ENCODE measurements around the gene CCDC87.

CCDC87 gene

DNA sequence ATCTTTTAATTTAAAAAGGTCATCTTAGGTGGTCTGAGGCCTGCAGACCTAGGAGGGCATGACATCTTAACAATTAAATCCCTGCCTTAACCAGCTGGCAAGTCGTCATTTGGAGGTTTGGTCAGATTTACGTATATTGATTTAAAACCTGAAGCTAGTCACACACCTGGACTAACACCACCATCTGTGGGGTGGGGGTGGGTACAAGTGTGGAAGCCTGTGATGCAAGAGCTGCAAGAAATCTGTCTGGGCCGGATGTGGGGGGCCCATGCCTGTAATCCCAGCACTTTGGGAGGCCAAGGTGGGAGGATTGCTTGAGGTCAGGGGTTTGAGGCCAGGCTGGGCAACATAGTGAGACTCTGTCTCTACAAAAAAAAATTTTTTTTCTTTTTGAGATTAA is 11.6 kb downstream of the CCDC87 start:
- DNase-seq (no peak), ATAC-seq (ENCODE audit: insufficient read depth, low read depth) (no peak)
- Histone ChIP-seq H4K20me1 (ENCODE audit: insufficient read depth, low read length) (no peaks in the 10 kb centered on the region), H3K4me1 (ENCODE audit: insufficient read depth, low read length) (peaks cover 4% of the 10 kb centered on the region), H3K79me2 (ENCODE audit: insufficient read depth, low read length) (no peaks in the 10 kb centered on the region), H3K4me3 (ENCODE audit: low read depth in 1 of 2, low read length in 2 of 2) (no peak overlapping the region), H2AFZ (ENCODE audit: low read depth, low read length) (no peak overlapping the region), H3K27me3 (ENCODE audit: insufficient read depth, low read length, poor library complexity) (no peaks in the 10 kb centered on the region), H3K4me2 (ENCODE audit: insufficient read depth, low read length) (no peak overlapping the region), H3K36me3 (ENCODE audit: insufficient read depth, low read length) (no peaks in the 10 kb centered on the region), H3K27ac (ENCODE audit: low read length) (no peak overlapping the region), H3K9me3 (ENCODE audit: insufficient read depth, low read length, severe bottlenecking) (peaks cover 5% of the 10 kb centered on the region), H3K9ac (ENCODE audit: low read depth, low read length) (no peak overlapping the region)
- TF ChIP-seq EZH2 (IDR thresholded peaks at IDR 0.05; ENCODE audit: borderline replicate concordance, low read depth, low read length, severe bottlenecking) = no peak
- TF ChIP-seq, protein P1, sequence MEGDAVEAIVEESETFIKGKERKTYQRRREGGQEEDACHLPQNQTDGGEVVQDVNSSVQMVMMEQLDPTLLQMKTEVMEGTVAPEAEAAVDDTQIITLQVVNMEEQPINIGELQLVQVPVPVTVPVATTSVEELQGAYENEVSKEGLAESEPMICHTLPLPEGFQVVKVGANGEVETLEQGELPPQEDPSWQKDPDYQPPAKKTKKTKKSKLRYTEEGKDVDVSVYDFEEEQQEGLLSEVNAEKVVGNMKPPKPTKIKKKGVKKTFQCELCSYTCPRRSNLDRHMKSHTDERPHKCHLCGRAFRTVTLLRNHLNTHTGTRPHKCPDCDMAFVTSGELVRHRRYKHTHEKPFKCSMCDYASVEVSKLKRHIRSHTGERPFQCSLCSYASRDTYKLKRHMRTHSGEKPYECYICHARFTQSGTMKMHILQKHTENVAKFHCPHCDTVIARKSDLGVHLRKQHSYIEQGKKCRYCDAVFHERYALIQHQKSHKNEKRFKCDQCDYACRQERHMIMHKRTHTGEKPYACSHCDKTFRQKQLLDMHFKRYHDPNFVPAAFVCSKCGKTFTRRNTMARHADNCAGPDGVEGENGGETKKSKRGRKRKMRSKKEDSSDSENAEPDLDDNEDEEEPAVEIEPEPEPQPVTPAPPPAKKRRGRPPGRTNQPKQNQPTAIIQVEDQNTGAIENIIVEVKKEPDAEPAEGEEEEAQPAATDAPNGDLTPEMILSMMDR (IDR thresholded peaks at IDR 0.05; ENCODE audit: borderline replicate concordance, extremely low read depth, low read length, poor library complexity, severe bottlenecking) = no peak

DNA sequence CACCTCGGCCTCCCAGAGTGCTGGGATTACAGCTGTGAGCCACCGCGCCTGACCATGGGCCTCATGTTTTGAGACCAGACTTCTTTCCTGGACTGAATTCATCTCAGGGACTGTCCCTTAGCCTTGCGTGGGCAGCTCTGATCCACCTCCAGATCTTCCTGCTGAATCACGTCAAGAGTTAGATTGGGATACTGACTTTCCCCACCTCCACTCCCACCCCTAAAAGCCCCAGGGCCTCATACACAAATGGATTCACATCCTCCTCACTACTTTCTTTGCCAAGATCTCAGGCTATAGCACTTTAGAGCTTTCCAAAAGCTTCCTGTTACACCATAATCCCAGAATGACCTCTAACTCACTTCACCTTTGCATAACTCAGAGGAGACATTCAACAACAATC is 12.1 kb downstream of the CCDC87 start:
- TF ChIP-seq EZH2 (IDR thresholded peaks at IDR 0.05; ENCODE audit: borderline replicate concordance, low read depth, low read length, severe bottlenecking) = no peak
- TF ChIP-seq, protein P1 (IDR thresholded peaks at IDR 0.05; ENCODE audit: borderline replicate concordance, extremely low read depth, low read length, poor library complexity, severe bottlenecking) = no peak
- Histone ChIP-seq H3K36me3 (ENCODE audit: insufficient read depth, low read length) (no peaks in the 10 kb centered on the region), H3K4me3 (ENCODE audit: low read depth in 1 of 2, low read length in 2 of 2) (no peak overlapping the region), H3K9ac (ENCODE audit: low read depth, low read length) (no peak overlapping the region), H3K4me1 (ENCODE audit: insufficient read depth, low read length) (peaks cover 4% of the 10 kb centered on the region), H3K27me3 (ENCODE audit: insufficient read depth, low read length, poor library complexity) (no peaks in the 10 kb centered on the region), H3K9me3 (ENCODE audit: insufficient read depth, low read length, severe bottlenecking) (peaks cover 5% of the 10 kb centered on the region), H3K79me2 (ENCODE audit: insufficient read depth, low read length) (no peaks in the 10 kb centered on the region), H3K4me2 (ENCODE audit: insufficient read depth, low read length) (no peak overlapping the region), H2AFZ (ENCODE audit: low read depth, low read length) (no peak overlapping the region), H4K20me1 (ENCODE audit: insufficient read depth, low read length) (no peaks in the 10 kb centered on the region), H3K27ac (ENCODE audit: low read length) (no peak overlapping the region)
- no peak for ATAC-seq (ENCODE audit: insufficient read depth, low read depth)
- no peak for DNase-seq

DNA sequence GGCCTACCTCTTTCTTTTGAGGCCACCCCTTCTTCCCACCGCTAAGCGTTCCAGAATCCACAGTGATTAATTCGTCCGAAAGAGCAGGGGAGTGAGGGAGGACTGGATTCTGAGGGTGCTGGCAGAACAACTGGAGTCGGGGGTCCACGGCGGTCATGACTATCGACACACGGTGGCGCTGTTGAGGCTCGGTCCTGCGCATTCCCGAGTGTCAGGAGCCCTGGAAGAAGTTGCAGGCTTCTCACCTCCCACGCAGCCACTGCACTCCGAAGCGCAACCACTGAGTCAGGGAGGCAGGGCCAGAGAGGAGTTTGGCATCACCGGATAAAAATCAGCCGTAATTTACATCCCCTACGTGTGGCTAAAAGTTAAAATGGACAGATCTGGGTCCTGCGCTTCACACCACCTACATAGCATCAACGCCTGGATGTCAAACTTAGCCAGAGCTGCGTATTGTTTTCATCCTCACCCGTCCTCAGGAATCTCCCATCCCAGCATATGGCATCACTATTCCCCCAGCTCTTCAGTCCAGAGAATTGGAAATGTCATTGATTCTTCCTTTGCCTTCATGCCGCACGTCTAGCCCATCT is 13.8 kb downstream of the CCDC87 start:
- Histone ChIP-seq H3K4me3 (ENCODE audit: low read depth in 1 of 2, low read length in 2 of 2) (no peak overlapping the region), H3K9me3 (ENCODE audit: insufficient read depth, low read length, severe bottlenecking) (peaks cover 5% of the 10 kb centered on the region), H2AFZ (ENCODE audit: low read depth, low read length) (peak overlapping the region; percentile 56), H3K79me2 (ENCODE audit: insufficient read depth, low read length) (no peaks in the 10 kb centered on the region), H3K4me1 (ENCODE audit: insufficient read depth, low read length) (peaks cover 4% of the 10 kb centered on the region), H4K20me1 (ENCODE audit: insufficient read depth, low read length) (no peaks in the 10 kb centered on the region), H3K27ac (ENCODE audit: low read length) (no peak overlapping the region), H3K9ac (ENCODE audit: low read depth, low read length) (no peak overlapping the region), H3K4me2 (ENCODE audit: insufficient read depth, low read length) (peak overlapping the region; percentile 46), H3K27me3 (ENCODE audit: insufficient read depth, low read length, poor library complexity) (no peaks in the 10 kb centered on the region), H3K36me3 (ENCODE audit: insufficient read depth, low read length) (no peaks in the 10 kb centered on the region)
- DNase-seq = peak; percentile 72
- ATAC-seq (ENCODE audit: insufficient read depth, low read depth) = peak; percentile 93
- TF ChIP-seq, protein P1 (IDR thresholded peaks at IDR 0.05; ENCODE audit: borderline replicate concordance, extremely low read depth, low read length, poor library complexity, severe bottlenecking) = peak; percentile 90
- TF ChIP-seq EZH2 (IDR thresholded peaks at IDR 0.05; ENCODE audit: borderline replicate concordance, low read depth, low read length, severe bottlenecking) = no peak

DNA sequence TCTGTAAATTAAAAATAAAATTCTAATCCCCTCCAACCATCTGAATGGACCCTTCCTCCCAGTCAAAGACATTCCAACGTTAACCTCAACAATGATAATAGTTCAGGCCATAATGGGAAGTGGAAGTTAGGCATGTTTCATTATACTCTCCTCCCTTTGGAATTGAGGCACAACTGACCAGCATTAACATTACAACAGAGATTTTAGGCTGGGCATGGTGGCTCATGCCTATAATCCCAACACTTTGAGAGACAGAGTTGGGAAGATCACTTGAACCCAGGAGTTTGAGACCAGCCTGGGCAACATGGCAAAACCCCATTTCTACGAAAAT is 22.0 kb downstream of the CCDC87 start:
- TF ChIP-seq, protein P1 (IDR thresholded peaks at IDR 0.05; ENCODE audit: borderline replicate concordance, extremely low read depth, low read length, poor library complexity, severe bottlenecking) = no peak
- TF ChIP-seq EZH2 (IDR thresholded peaks at IDR 0.05; ENCODE audit: borderline replicate concordance, low read depth, low read length, severe bottlenecking) = no peak
- Histone ChIP-seq H2AFZ (ENCODE audit: low read depth, low read length) (no peak overlapping the region), H3K27ac (ENCODE audit: low read length) (no peak overlapping the region), H3K79me2 (ENCODE audit: insufficient read depth, low read length) (no peaks in the 10 kb centered on the region), H3K4me3 (ENCODE audit: low read depth in 1 of 2, low read length in 2 of 2) (no peak overlapping the region), H3K27me3 (ENCODE audit: insufficient read depth, low read length, poor library complexity) (no peaks in the 10 kb centered on the region), H3K36me3 (ENCODE audit: insufficient read depth, low read length) (no peaks in the 10 kb centered on the region), H4K20me1 (ENCODE audit: insufficient read depth, low read length) (no peaks in the 10 kb centered on the region), H3K4me1 (ENCODE audit: insufficient read depth, low read length) (no peaks in the 10 kb centered on the region), H3K9ac (ENCODE audit: low read depth, low read length) (no peak overlapping the region), H3K9me3 (ENCODE audit: insufficient read depth, low read length, severe bottlenecking) (no peaks in the 10 kb centered on the region), H3K4me2 (ENCODE audit: insufficient read depth, low read length) (no peak overlapping the region)
- ATAC-seq (ENCODE audit: insufficient read depth, low read depth) (no peak), DNase-seq (no peak)

All from DND-41 (cell line).